ENCODE data around the gene FRY.

The FRY gene

GRCh38 chr13:32315238-32316027 is 283.9 kb downstream of the FRY start, which contains the start of the genes BRCA2 and ZAR1L:
Gene BRCA2, plus strand, starts transcription at chr13:32315508. Its CDS starts 953 bp downstream, at chr13:32316461.
Gene ZAR1L, minus strand, starts transcription at chr13:32315363. Its CDS starts 3,438 bp downstream, at chr13:32311925.
- peak; percentile 99 for DNase-seq

DNA sequence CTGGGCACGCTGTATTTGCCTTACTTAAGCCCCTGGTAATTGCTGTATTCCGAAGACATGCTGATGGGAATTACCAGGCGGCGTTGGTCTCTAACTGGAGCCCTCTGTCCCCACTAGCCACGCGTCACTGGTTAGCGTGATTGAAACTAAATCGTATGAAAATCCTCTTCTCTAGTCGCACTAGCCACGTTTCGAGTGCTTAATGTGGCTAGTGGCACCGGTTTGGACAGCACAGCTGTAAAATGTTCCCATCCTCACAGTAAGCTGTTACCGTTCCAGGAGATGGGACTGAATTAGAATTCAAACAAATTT is 284.4 kb downstream of the FRY start:
- DNase-seq, result no peak

DNA sequence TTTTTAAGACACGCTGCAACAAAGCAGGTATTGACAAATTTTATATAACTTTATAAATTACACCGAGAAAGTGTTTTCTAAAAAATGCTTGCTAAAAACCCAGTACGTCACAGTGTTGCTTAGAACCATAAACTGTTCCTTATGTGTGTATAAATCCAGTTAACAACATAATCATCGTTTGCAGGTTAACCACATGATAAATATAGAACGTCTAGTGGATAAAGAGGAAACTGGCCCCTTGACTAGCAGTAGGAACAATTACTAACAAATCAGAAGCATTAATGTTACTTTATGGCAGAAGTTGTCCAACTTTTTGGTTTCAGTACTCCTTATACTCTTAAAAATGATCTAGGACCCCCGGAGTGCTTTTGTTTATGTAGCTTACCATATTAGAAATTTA is 284.9 kb downstream of the FRY start:
- peak; percentile 91 for DNase-seq

- peak; percentile 88 for DNase-seq
Measured at GRCh38 chr13:32317716-32318465, 286.3 kb downstream of the FRY start.

- DNase-seq, result no peak
Measured at GRCh38 chr13:32320528-32320927, 289.0 kb downstream of the FRY start.

DNA sequence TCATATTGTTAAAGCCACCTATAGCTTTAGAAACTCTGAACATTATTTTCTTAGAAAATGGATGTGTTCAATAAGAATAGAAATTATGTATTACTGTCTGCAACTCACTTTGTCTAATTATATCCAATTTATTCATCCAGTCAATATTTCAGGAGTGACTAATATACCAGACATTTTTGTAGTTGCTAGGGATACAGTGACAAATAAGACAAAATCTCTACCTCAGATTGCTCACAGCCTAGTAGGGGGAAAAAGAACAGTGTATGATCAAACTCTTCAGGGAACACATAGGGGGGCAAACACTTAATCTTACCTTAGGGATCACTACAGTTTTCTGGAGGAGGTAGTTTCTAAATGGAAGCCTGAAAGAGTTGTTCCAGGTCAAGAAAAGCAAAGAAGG is 292.3 kb downstream of the FRY start:
- no peak for DNase-seq

- DNase-seq, result no peak
Measured at GRCh38 chr13:32330441-32330840, 298.9 kb downstream of the FRY start.

DNA sequence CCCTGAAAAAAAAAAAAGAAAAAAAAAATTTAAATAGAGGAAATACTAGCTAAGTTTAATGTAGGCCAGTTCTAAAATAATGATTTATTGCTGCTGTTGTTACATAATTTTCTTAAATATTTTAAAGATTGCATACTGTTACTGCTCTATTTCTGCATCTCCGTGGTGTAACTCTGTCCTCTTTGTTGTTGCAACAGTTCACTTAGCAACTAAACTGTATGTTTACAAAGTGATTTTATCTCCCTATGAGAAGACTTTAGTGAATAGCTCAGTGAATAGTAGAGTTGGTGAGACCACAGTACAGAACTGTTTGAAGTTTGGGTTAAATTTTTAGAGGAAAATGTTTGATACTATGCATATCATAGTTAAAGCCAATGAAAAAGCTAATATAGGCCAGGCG is 303.1 kb downstream of the FRY start:
- peak; percentile 71 for DNase-seq

DNA sequence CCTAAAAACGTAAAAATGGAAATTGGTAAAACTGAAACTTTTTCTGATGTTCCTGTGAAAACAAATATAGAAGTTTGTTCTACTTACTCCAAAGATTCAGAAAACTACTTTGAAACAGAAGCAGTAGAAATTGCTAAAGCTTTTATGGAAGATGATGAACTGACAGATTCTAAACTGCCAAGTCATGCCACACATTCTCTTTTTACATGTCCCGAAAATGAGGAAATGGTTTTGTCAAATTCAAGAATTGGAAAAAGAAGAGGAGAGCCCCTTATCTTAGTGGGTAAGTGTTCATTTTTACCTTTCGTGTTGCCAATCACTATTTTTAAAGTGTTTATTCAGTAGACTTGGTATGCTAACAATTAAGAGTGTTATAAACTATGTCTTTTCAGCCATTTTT is 309.3 kb downstream of the FRY start:
- DNase-seq, result peak; percentile 66

GRCh38 chr13:32347651-32348050 is 316.1 kb downstream of the FRY start:
- DNase-seq, result no peak

Data from MV-4-11 (cell line).